GM12878 (cell line): ENCODE measurements around the gene KAZN. TPM values are rescaled to one million over a fixed set of nuclear protein-coding genes. Genes with fewer than 3 reads are reported as not detected.

Experiments used
- ATAC-seq: fragments of 200-7000 bp; cut with Tn5 transposase; 3 replicates; pipeline ENCODE4 v1.9.1; 2020; ENCODE audit warnings: mild to moderate bottlenecking, moderate library complexity
- BruUV-seq: library from RNA; stranded (reverse); fragments of 400-500 nt; replicated peaks from 2 replicates; lab custom pipeline; 2021; lab: Mats Ljungman, UMichigan
- CTCF ChIA-PET: fragments of 300-600 bp; sonication (Branson Sonifier 250); formaldehyde crosslinking; extraction: SDS; loops from one replicate; lab custom pipeline; 2021; ENCODE audit warnings: inconsistent platforms; lab: Yijun Ruan, JAX
- POLR2A ChIA-PET: fragments of 350-600 bp; formaldehyde crosslinking; extraction: SDS; loops from one replicate; lab custom pipeline; 2021; ENCODE audit warnings: inconsistent platforms; lab: Charles Lee
- RAD21 ChIA-PET: fragments of 300-600 bp; sonication (Branson Sonifier 250); formaldehyde crosslinking; loops from one replicate; lab custom pipeline; 2023; ENCODE audit warnings: antibody characterized with exemption; ENCODE audit not compliant: unreplicated experiment; lab: Charles Lee
- SMC1A ChIA-PET: fragments of 300-600 bp; sonication (Branson Sonifier 250); formaldehyde crosslinking; loops from one replicate; lab custom pipeline; 2023; ENCODE audit not compliant: unreplicated experiment, uncharacterized antibody; lab: Charles Lee
- DNase-seq: peaks from one replicate; pipeline ENCODE4 v3.0.0-alpha.2; 2011; ENCODE audit warnings: low read depth, low spot score
- FAIRE-seq: peaks from 3 replicates; lab custom pipeline; 2011; peaks lifted over from hg19 to GRCh38; lab: Jason Lieb, UNC
- H2AFZ ChIP-seq: 2 replicates; pipeline ENCODE4 v1.6.0; 2011; ENCODE audit warnings: low read depth, low read length, control low read depth; ENCODE audit not compliant: control insufficient read depth
- H3K27ac ChIP-seq: 2 replicates; pipeline ENCODE4 v1.5.1; 2011; ENCODE audit warnings: control low read depth; ENCODE audit not compliant: control insufficient read depth, insufficient read depth
- H3K27me3 ChIP-seq, 2 experiments: replicated peaks in 1 of 2; 2 replicates each; pipeline versions ENCODE4 v1.6.0 to v1.6.1; 2011; ENCODE audit warnings: low read length in 1 of 2; ENCODE audit not compliant: control insufficient read depth in 2 of 2, insufficient read depth in 2 of 2
- H3K36me3 ChIP-seq, 2 experiments: 2 replicates each; pipeline ENCODE4 v1.5.1; 2011; ENCODE audit warnings: low read length in 1 of 2; ENCODE audit not compliant: control insufficient read depth in 2 of 2, insufficient read depth in 2 of 2
- H3K4me1 ChIP-seq: 2 replicates; pipeline ENCODE4 v1.6.1; 2011; ENCODE audit warnings: mild to moderate bottlenecking, low read length, moderate library complexity, mixed read lengths; ENCODE audit not compliant: control insufficient read depth, insufficient read depth
- H3K4me2 ChIP-seq: 2 replicates; pipeline ENCODE4 v1.6.0; 2011; ENCODE audit warnings: control low read depth; ENCODE audit not compliant: control insufficient read depth, insufficient read depth
- H3K4me3 ChIP-seq: fragments of 200-600 bp; sonication (generic); 2 replicates; pipeline ENCODE4 v1.5.1; 2016
- H3K79me2 ChIP-seq: 2 replicates; pipeline ENCODE4 v1.6.0; 2011; ENCODE audit warnings: low read length; ENCODE audit not compliant: control insufficient read depth, insufficient read depth
- H3K9ac ChIP-seq: 2 replicates; pipeline ENCODE4 v1.8.0; 2011; ENCODE audit warnings: low read length, control low read depth, mixed read lengths; ENCODE audit not compliant: control insufficient read depth, insufficient read depth
- H3K9me3 ChIP-seq: replicated peaks from 3 replicates; pipeline ENCODE4 v1.5.1; 2011; ENCODE audit warnings: mild to moderate bottlenecking, low read length; ENCODE audit not compliant: control insufficient read depth, insufficient read depth
- H4K20me1 ChIP-seq: 2 replicates; pipeline ENCODE4 v1.6.0; 2011; ENCODE audit not compliant: control insufficient read depth, insufficient read depth
- BCL3 ChIP-seq: IDR thresholded peaks from 2 replicates; pipeline ENCODE4 v1.6.1; 2011; ENCODE audit warnings: borderline replicate concordance, low read depth, mild to moderate bottlenecking, moderate library complexity, low read length; ENCODE audit not compliant: insufficient read depth, poor library complexity, severe bottlenecking
- CBFB ChIP-seq: IDR thresholded peaks from 2 replicates; pipeline ENCODE4 v1.6.1; 2016; ENCODE audit warnings: antibody characterized with exemption, low read depth
- CHD4 ChIP-seq: fragments of 200-600 bp; sonication (generic); IDR thresholded peaks from 2 replicates; pipeline ENCODE4 v1.6.1; 2016; ENCODE audit warnings: mild to moderate bottlenecking
- CREM ChIP-seq: IDR thresholded peaks from 2 replicates; pipeline ENCODE4 v1.6.1; 2014; ENCODE audit warnings: antibody characterized with exemption, low read depth
- CUX1 ChIP-seq: IDR thresholded peaks from 2 replicates; pipeline ENCODE4 v1.6.1; 2012; ENCODE audit warnings: improper control_type of control experiment, low read depth, low read length; ENCODE audit not compliant: insufficient replicate concordance
- GATAD2B ChIP-seq: fragments of 450-650 bp; conservative IDR thresholded peaks from 2 replicates; pipeline ENCODE4 v1.6.1; 2017; ENCODE audit warnings: low read depth, mild to moderate bottlenecking, moderate library complexity
- KAT2A ChIP-seq: conservative IDR thresholded peaks from 2 replicates; pipeline ENCODE4 v1.6.1; 2011; ENCODE audit warnings: low read depth, low read length; ENCODE audit not compliant: control insufficient read depth
- MXI1 ChIP-seq: fragments of 150-350 bp; IDR thresholded peaks from 2 replicates; pipeline ENCODE4 v1.6.1; 2011; ENCODE audit warnings: low read depth, mild to moderate bottlenecking, inconsistent platforms, low read length, improper control_type of control experiment
- NR2F1 ChIP-seq: fragments of 450-650 bp; conservative IDR thresholded peaks from 2 replicates; pipeline ENCODE4 v1.6.1; 2017; ENCODE audit warnings: mild to moderate bottlenecking
- SIN3A ChIP-seq: IDR thresholded peaks from 2 replicates; pipeline ENCODE4 v1.6.1; 2012; ENCODE audit warnings: low read depth, low read length, improper control_type of control experiment
- TCF12 ChIP-seq: IDR thresholded peaks from 2 replicates; pipeline ENCODE4 v1.6.1; 2011; ENCODE audit warnings: low read depth, mild to moderate bottlenecking, low read length
- WGBS: methylation state at CpG from one replicate; pipeline ENCODE4 v1.1.6; 2016; ENCODE audit warnings: low lambda C conversion rate; ENCODE audit not compliant: insufficient replicate concordance, insufficient coverage; ENCODE audit errors: missing lambda C conversion rate; 5-methylcytosine and 5-hydroxymethylcytosine counted together
- in situ Hi-C: fragments of 300-500 bp; cut with MboI; formaldehyde crosslinking; loops from 9 replicates; pipeline ENCODE4 v1.14.3; 2018; ENCODE audit warnings: mixed read lengths
- intact Hi-C: fragments of 100-400 bp; cut with micrococcal nuclease; formaldehyde crosslinking; loops from one replicate; pipeline ENCODE4 v1.14.2; 2022; ENCODE audit not compliant: unreplicated experiment
- polyA plus RNA-seq, 11 experiments: library from polyadenylated mRNA; depleted of rRNA in 4 of 11; unstranded in 6 of 11; stranded (reverse) in 5 of 11; fragments of >200 nt; fragmentation: Nextera tagmentation in 4 of 11; fragmentation: Illumina TruSeq in 1 of 11; extraction: Ambion mirVana in 4 of 11; extraction: Trizol in 1 of 11; gene quantifications; 1 replicate in 1 of 11; 2 replicates in 10 of 11; pipeline versions ENCODE4 v1.2.1 to v1.2.3, GENCODE V29; 2011 to 2016; ENCODE audit warnings: inconsistent platforms in 2 of 11, missing spikeins in 2 of 11, low read depth in 1 of 11
- total RNA-seq, 4 experiments: library from RNA; depleted of rRNA in 3 of 4; stranded (reverse); fragments of >200 nt in 3 of 4; fragmentation: Illumina TruSeq in 1 of 4; extraction: Trizol in 1 of 4; gene quantifications; 2 replicates each; pipeline versions ENCODE4 v1.2.1 to v1.2.3, GENCODE V29; 2013 to 2021

KAZN gene
- total and polyA plus RNA-seq, 10 of the 15 experiments (the other 5 are each of a cell fraction or from before 2014, with no cell fraction given), result 0.72 to 4.0 (median 1.2) TPM

- Histone ChIP-seq H3K9me3 (no peaks in the 10 kb centered on the region; the same call in 2 of the 3 replicates), H4K20me1 (no peaks in the 10 kb centered on the region), H2AFZ (no peak overlapping the region), H3K9ac (no peak overlapping the region), H3K36me3 (no peaks in the 10 kb centered on the region), H3K27ac (no peak overlapping the region), H3K4me2 (no peak overlapping the region), H3K79me2 (no peaks in the 10 kb centered on the region), H3K4me3 (no peak overlapping the region), H3K27me3 (no peaks in the 10 kb centered on the region), H3K4me1 (no peaks in the 10 kb centered on the region)
- WGBS, result 9% methylated on average over 6 of the region's 6 CpGs
- FAIRE-seq (no peak), DNase-seq (no peak), ATAC-seq (peak; percentile 46; the same call in 2 of the 3 replicates)
- intact Hi-C loops (no loop called here), in situ Hi-C loops (no loop called here)
- RAD21 ChIA-PET, result no interaction called here
- POLR2A ChIA-PET, result no interaction called here
- no TSS peak for BruUV-seq
- TF ChIP-seq SIN3A (no peak), CREM (0 out of 2 replicates have a peak, but pooled peaks have one; percentile 23)
- CTCF ChIA-PET, result no interaction called here
- SMC1A ChIA-PET, result no interaction called here
Observed at GRCh38 chr1:14824314-14824915, 225.9 kb downstream of the KAZN start.

- no peaks in the 10 kb centered on the region for H3K36me3 ChIP-seq
- H3K4me3 ChIP-seq, result no peak overlapping the region
- no peaks in the 10 kb centered on the region for H4K20me1 ChIP-seq
- no peak overlapping the region for H3K9ac ChIP-seq
- no peak for FAIRE-seq
- POLR2A ChIA-PET, result no interaction called here
- H2AFZ ChIP-seq, result no peak overlapping the region
- no peaks in the 10 kb centered on the region for H3K79me2 ChIP-seq
- SMC1A ChIA-PET, result no interaction called here
- in situ Hi-C loops, result no loop called here
- BruUV-seq, result no TSS peak
- WGBS, result 41% methylated on average over 7 of the region's 7 CpGs
- RAD21 ChIA-PET, result interaction anchor here (0.6 kb wide), 1 partner anchor 102 kb away, joined by 3 read pairs; no protein-coding TSS in a partner anchor
- H3K4me2 ChIP-seq, result no peak overlapping the region
- DNase-seq, result no peak
- no peak overlapping the region for H3K27ac ChIP-seq
- ATAC-seq, result no peak
- H3K4me1 ChIP-seq, result no peaks in the 10 kb centered on the region
- intact Hi-C loops, result no loop called here
- H3K27me3 ChIP-seq, result no peaks in the 10 kb centered on the region
- no peaks in the 10 kb centered on the region; the same call in 2 of the 3 replicates for H3K9me3 ChIP-seq
- CTCF ChIA-PET, result no interaction called here
- TF ChIP-seq NR2F1, result no peak
- TF ChIP-seq KAT2A, result no peak
- TF ChIP-seq CUX1, result no peak
- TF ChIP-seq GATAD2B, result no peak
- TF ChIP-seq TCF12, result no peak
- no peak for TF ChIP-seq MXI1
- TF ChIP-seq CBFB, result no peak
- TF ChIP-seq BCL3, result no peak
- TF ChIP-seq CHD4, result no peak
Observed at GRCh38 chr1:14825396-14825795, 226.9 kb downstream of the KAZN start.
